ENCODE measurements around the gene KRT28.
"Not testable (repeated sequence)": the region's sequence is repeated elsewhere in the genome, so short reads cannot be mapped to it uniquely, and the experiment has no call there.

KRT28 gene

GRCh38 chr17:40817103-40817682 lies 17.4 kb upstream of the KRT28 start:
- no peak for TF ChIP-seq GLIS3 (CRISPR knock-in tag; IDR thresholded peaks at IDR 0.05)
- TF ChIP-seq TOX (CRISPR knock-in tag; IDR thresholded peaks at IDR 0.05; ENCODE audit: borderline replicate concordance): no peak
- no peak for TF ChIP-seq BACH2 (CRISPR knock-in tag; IDR thresholded peaks at IDR 0.05; ENCODE audit: borderline replicate concordance)
- TF ChIP-seq ZNF8 (CRISPR knock-in tag; IDR thresholded peaks at IDR 0.05): no peak
- TF ChIP-seq ZFP30 (CRISPR knock-in tag; IDR thresholded peaks at IDR 0.05): no peak
- no peak for TF ChIP-seq SNAI2 (CRISPR knock-in tag; IDR thresholded peaks at IDR 0.05)
- TF ChIP-seq PPARA (CRISPR knock-in tag; IDR thresholded peaks at IDR 0.05; ENCODE audit: borderline replicate concordance): no peak
- TF ChIP-seq ZC3H10 (CRISPR knock-in tag; IDR thresholded peaks at IDR 0.05): no peak
- TF ChIP-seq ESRRG (CRISPR knock-in tag; IDR thresholded peaks at IDR 0.05): no peak
- no peak for TF ChIP-seq TSHZ2 (CRISPR knock-in tag; IDR thresholded peaks at IDR 0.05)
- TF ChIP-seq ARNTL (CRISPR knock-in tag; IDR thresholded peaks at IDR 0.05; ENCODE audit: borderline replicate concordance, low read depth): no peak
- TF ChIP-seq PATZ1 (CRISPR knock-in tag; IDR thresholded peaks at IDR 0.05; ENCODE audit: borderline replicate concordance): no peak
- no peak for TF ChIP-seq TCF4 (CRISPR knock-in tag; IDR thresholded peaks at IDR 0.05; ENCODE audit: borderline replicate concordance)

GRCh38 chr17:40816569-40816968 lies 16.8 kb upstream of the KRT28 start:
- ATAC-seq: no peak
- no peak for TF ChIP-seq RARB (CRISPR knock-in tag; IDR thresholded peaks at IDR 0.05)
- no peak for TF ChIP-seq PPARA (CRISPR knock-in tag; IDR thresholded peaks at IDR 0.05; ENCODE audit: borderline replicate concordance)
- TF ChIP-seq CSDC2 (CRISPR knock-in tag; IDR thresholded peaks at IDR 0.05): no peak
- no peak for TF ChIP-seq ZFP3 (CRISPR knock-in tag; IDR thresholded peaks at IDR 0.05)
- TF ChIP-seq ISL1 (CRISPR knock-in tag; IDR thresholded peaks at IDR 0.05): no peak

More at GRCh38 chr17:40817103-40817682, 17.4 kb upstream of the KRT28 start:
- ATAC-seq: no peak

- ATAC-seq: no peak
- TF ChIP-seq BACH2 (CRISPR knock-in tag; IDR thresholded peaks at IDR 0.05; ENCODE audit: borderline replicate concordance) (no peak), SNAI2 (CRISPR knock-in tag; IDR thresholded peaks at IDR 0.05) (no peak), TOX (CRISPR knock-in tag; IDR thresholded peaks at IDR 0.05; ENCODE audit: borderline replicate concordance) (no peak), GLIS3 (CRISPR knock-in tag; IDR thresholded peaks at IDR 0.05) (no peak), TCF4 (CRISPR knock-in tag; IDR thresholded peaks at IDR 0.05; ENCODE audit: borderline replicate concordance) (no peak), ZNF70 (CRISPR knock-in tag; IDR thresholded peaks at IDR 0.05) (no peak)
Measured at GRCh38 chr17:40815381-40815780, 15.6 kb upstream of the KRT28 start.

- not testable (repeated sequence) for ATAC-seq
Measured at GRCh38 chr17:40814657-40815056, 14.9 kb upstream of the KRT28 start.

- TF ChIP-seq SNAI2 (CRISPR knock-in tag; IDR thresholded peaks at IDR 0.05) (no peak), ZFP30 (CRISPR knock-in tag; IDR thresholded peaks at IDR 0.05) (no peak)
- ATAC-seq: no peak
Measured at GRCh38 chr17:40813804-40814203, 14.0 kb upstream of the KRT28 start.

- TF ChIP-seq CREB5 (CRISPR knock-in tag; IDR thresholded peaks at IDR 0.05; ENCODE audit: low read depth) (no peak), ISL1 (CRISPR knock-in tag; IDR thresholded peaks at IDR 0.05) (no peak), TOX (CRISPR knock-in tag; IDR thresholded peaks at IDR 0.05; ENCODE audit: borderline replicate concordance) (no peak), ZNF70 (CRISPR knock-in tag; IDR thresholded peaks at IDR 0.05) (no peak), BACH2 (CRISPR knock-in tag; IDR thresholded peaks at IDR 0.05; ENCODE audit: borderline replicate concordance) (no peak), ZNF565 (CRISPR knock-in tag; conservative IDR thresholded peaks at IDR 0.05; ENCODE audit: low read depth) (no peak), ZNF8 (CRISPR knock-in tag; IDR thresholded peaks at IDR 0.05) (no peak), RARB (CRISPR knock-in tag; IDR thresholded peaks at IDR 0.05) (no peak), CSRNP3 (CRISPR knock-in tag; IDR thresholded peaks at IDR 0.05) (no peak), TSHZ2 (CRISPR knock-in tag; IDR thresholded peaks at IDR 0.05) (no peak), CSDC2 (CRISPR knock-in tag; IDR thresholded peaks at IDR 0.05) (no peak), ARNTL (CRISPR knock-in tag; IDR thresholded peaks at IDR 0.05; ENCODE audit: borderline replicate concordance, low read depth) (no peak), ZC3H10 (CRISPR knock-in tag; IDR thresholded peaks at IDR 0.05) (no peak), TCF4 (CRISPR knock-in tag; IDR thresholded peaks at IDR 0.05; ENCODE audit: borderline replicate concordance) (no peak)
- no peak for ATAC-seq
Measured at GRCh38 chr17:40812639-40813038, 12.9 kb upstream of the KRT28 start.
